ENCODE results near the gene HIP1R. TPM values are rescaled to one million over a fixed set of nuclear protein-coding genes. Genes with fewer than 3 reads are reported as not detected.
A peak's percentile ranks its signal among the peaks of the same experiment; 100 is the strongest.

HIP1R gene
- total RNA-seq, 2 experiments from 2014 or later, result 17.1 to 20.9 TPM

DNA sequence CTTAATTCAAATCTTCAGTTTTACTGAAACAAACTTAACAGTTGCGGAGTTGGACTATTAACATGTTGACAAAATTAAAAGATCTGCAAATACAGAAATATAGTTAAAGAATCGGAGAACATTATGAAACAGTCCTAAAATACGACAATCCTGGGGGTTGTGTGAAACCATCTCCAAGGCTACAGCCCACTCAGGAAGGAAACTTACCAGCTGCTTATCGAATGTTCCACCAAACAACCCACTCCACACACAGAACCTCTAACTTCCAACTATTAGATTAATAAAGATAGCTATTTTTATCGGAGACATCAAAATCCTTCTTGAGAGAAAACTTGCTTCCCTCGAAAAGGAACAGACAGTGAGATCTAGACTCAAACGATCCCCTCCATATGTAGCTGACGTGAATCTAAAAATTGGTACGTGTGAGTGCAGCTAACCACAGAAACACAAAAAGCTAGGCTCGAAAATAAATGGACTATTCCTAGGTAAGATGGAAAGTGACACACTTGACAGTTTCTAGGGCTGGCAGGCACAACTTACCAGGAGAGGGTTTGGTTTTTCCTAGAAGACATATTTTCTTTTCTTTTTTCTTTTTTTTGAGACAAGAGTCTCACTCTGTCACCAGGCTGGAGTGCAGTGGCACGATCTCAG lies 47.8 kb downstream of the HIP1R start:
- Mint-ChIP-seq H3K27ac (no peak overlapping the region), H3K36me3 (ENCODE audit: low read depth) (peaks cover 10% of the 10 kb centered on the region), H3K4me3 (no peak overlapping the region), H3K4me1 (peaks cover 71% of the 10 kb centered on the region), H3K9me3 (ENCODE audit: low read depth) (no peaks in the 10 kb centered on the region), H3K27me3 (peaks cover 20% of the 10 kb centered on the region)
- POLR2A ChIA-PET, result no interaction called here
- intact Hi-C loops (cut with DNase I, micrococcal nuclease), result loop anchor here in 1 of 2 experiments (2.0 to 10.0 kb wide), 2 partner anchors 16 to 352 kb away; partner anchors contain the start of genes MPHOSPH9 and MTRFR
- no peak for ATAC-seq
- DNase-seq, result no peak
- CTCF ChIA-PET, result interaction anchor here (0.6 to 3.5 kb wide), 10 partner anchors 9 to 355 kb away, joined by 3 to 12 read pairs (median 6); no protein-coding TSS in a partner anchor

DNA sequence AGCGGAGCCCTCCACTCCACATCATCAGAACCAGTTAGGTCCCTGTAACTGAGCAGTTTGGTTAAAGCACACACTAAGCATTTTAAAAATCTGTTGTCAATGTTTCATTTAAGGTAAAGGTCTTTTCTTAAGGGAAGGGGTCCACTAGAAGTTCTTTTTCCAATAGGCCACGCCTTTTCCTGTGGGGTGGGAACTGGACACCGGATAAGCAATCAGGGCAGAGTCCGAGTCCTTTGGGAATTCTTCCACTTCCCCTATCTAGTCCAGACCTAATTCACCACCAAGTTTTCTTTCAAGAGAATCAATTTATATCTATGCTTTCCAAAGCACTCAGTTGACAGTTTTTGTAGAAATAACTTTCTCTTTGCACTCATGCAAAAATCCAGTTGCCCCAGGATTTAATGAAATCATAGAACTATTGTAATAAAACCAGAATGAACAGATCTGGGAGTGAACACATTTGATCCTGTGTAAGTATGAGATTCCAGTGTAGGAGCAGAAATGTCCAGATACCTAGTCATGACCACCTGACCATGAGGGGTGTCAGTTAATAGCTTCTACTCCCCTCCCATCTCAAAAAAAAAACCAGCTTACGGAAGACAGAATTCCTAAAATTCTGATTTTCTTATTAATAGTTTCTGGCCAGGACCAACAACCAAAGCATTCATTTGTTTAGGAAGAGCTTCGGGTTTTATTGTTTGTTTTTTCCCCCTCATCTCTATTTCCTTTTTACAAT lies 49.0 kb downstream of the HIP1R start:
- no peak for ATAC-seq
- Mint-ChIP-seq H3K27me3 (peaks cover 17% of the 10 kb centered on the region), H3K9me3 (ENCODE audit: low read depth) (no peaks in the 10 kb centered on the region), H3K27ac (no peak overlapping the region), H3K36me3 (ENCODE audit: low read depth) (peaks cover 7% of the 10 kb centered on the region), H3K4me1 (peaks cover 73% of the 10 kb centered on the region), H3K4me3 (no peak overlapping the region)
- DNase-seq, result no peak
- intact Hi-C loops (cut with DNase I, micrococcal nuclease), result loop anchor here in 1 of 2 experiments (10.0 kb wide), 1 partner anchor 351 kb away; the partner anchor contains the start of genes MPHOSPH9 and MTRFR
- CTCF ChIA-PET, result interaction anchor here (0.7 kb wide), 1 partner anchor 803 kb away, joined by 3 read pairs; no protein-coding TSS in a partner anchor
- POLR2A ChIA-PET, result interaction anchor here (0.5 kb wide), 1 partner anchor 394 kb away, joined by 3 read pairs; no protein-coding TSS in a partner anchor

DNA sequence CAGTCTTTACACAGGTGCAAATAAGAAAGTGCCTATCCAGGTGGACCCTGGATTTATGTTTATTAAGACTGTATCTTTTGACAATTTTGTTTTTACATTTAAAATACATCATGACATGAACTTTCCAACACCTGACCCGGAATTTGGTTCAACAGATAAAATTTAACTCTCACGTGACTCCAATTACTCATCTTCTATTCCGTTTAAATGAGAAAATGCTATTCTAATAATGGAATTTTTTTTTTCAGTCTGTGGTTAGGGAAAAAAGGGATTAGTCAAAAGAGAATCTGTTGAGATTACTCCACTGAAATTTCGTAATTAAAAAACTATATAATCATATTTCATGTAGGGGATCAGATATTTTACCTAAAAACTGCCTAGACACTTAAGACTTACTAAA lies 49.6 kb downstream of the HIP1R start:
- Mint-ChIP-seq H3K9me3 (ENCODE audit: low read depth) (no peaks in the 10 kb centered on the region), H3K36me3 (ENCODE audit: low read depth) (peaks cover 3% of the 10 kb centered on the region), H3K4me1 (peaks cover 72% of the 10 kb centered on the region), H3K4me3 (no peak overlapping the region), H3K27me3 (peaks cover 14% of the 10 kb centered on the region), H3K27ac (no peak overlapping the region)
- no peak for ATAC-seq
- no peak for DNase-seq
- POLR2A ChIA-PET, result no interaction called here
- intact Hi-C loops (cut with DNase I, micrococcal nuclease), result loop anchor here (5.0 to 10.0 kb wide), 3 partner anchors 238 to 827 kb away; partner anchors contain the start of genes ATP6V0A2 (in 1 of the 2), MPHOSPH9 (in 1 of the 2) and MTRFR (in 1 of the 2)
- CTCF ChIA-PET, result interaction anchor here (0.7 kb wide), 2 partner anchors 14 to 804 kb away, joined by 3 to 4 read pairs; no protein-coding TSS in a partner anchor

DNA sequence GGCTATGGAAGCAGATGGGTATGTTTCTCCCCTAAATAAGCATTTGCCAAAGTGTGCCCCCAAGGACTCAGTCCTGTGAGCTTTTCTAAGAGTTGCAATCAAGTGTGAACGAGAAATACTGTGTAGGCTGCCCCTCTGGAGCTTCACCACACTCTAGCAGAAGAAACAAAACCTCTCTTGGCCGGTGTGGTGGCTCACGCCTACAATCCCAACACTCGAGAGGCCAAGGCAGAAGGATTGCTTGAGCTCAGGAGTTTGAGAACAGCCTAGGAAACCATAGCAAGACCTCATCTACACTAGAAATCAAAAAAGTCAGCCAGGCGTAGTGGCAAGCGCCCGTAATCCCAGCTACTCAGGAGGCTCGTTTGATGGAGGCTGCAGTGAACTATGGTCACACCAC lies 50.9 kb downstream of the HIP1R start:
- intact Hi-C loops (cut with DNase I, micrococcal nuclease), result loop anchor here (2.0 to 10.0 kb wide), 5 partner anchors 15 to 826 kb away; partner anchors contain the start of genes ATP6V0A2 (in 1 of the 2), MPHOSPH9 (in 1 of the 2) and MTRFR (in 1 of the 2)
- H3K27ac Mint-ChIP-seq, result no peak overlapping the region
- H3K4me3 Mint-ChIP-seq, result no peak overlapping the region
- peaks cover 75% of the 10 kb centered on the region for H3K4me1 Mint-ChIP-seq
- ChIA-PET POLR2A (interaction anchor here (0.7 kb wide), 1 partner anchor 1624 kb away, joined by 3 read pairs; no protein-coding TSS in a partner anchor), CTCF (no interaction called here)
- DNase-seq (no peak), ATAC-seq (no peak)
- H3K9me3 Mint-ChIP-seq (ENCODE audit: low read depth), result no peaks in the 10 kb centered on the region
- H3K27me3 Mint-ChIP-seq, result peaks cover 12% of the 10 kb centered on the region
- peaks cover 3% of the 10 kb centered on the region for H3K36me3 Mint-ChIP-seq (ENCODE audit: low read depth)

DNA sequence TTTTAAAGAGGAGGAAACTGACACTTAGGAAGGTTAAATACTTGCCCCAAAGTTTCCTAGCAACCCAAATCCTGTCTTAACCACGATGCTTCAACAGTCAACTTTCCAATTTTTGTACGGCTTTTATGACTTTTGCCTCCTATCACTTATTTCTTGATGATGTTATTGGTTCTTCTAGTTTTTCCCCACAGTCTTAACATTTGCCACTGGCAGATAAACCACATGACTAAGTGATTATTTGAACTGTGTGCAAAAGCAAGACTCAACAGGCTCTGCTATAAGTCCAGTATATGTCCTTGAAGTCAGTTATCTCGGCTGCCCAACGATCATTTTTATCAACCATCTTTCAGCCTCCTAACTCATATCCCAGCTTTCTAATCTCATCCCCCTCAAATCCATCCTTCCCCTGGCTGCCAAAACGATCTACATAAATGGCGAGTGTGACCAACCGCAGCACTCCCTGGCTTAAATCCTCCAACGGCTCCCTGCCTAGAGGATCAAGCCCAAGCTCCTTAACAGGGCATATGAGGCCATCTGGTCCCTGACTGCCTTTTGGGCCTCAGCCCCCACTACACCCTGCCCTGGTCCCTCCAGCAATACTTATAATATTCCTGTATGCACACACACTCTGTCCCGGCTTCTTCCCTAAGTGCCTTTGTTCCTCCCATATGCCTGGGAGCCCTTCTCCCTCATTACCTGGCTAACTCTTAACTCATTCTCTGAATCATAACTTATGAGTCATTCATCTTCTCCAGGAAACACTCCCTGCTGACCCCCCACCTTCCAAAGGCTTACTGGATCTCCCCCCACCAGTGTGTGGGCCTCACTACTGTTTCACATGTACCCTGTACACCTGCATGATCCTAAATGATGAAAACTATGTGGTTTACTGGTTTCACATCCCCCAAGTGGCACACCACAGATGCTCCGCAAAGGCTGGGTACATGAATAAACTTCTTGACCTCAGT lies 51.9 kb downstream of the HIP1R start:
- peak overlapping the region; percentile 66 for H3K4me3 Mint-ChIP-seq
- peak overlapping the region; percentile 90 for H3K27ac Mint-ChIP-seq
- H3K36me3 Mint-ChIP-seq (ENCODE audit: low read depth), result peaks cover 3% of the 10 kb centered on the region
- POLR2A ChIA-PET, result interaction anchor here (1.0 kb wide), 1 partner anchor 15 kb away, joined by 4 read pairs; no protein-coding TSS in a partner anchor
- DNase-seq (peak; percentile 77), ATAC-seq (peak; percentile 60)
- intact Hi-C loops (cut with DNase I, micrococcal nuclease), result loop anchor here (1.0 to 10.0 kb wide), 9 partner anchors 8 to 825 kb away; partner anchors contain the start of genes ATP6V0A2 (in 1 of the 2), MPHOSPH9 (in 1 of the 2) and MTRFR (in 1 of the 2)
- H3K9me3 Mint-ChIP-seq (ENCODE audit: low read depth), result no peaks in the 10 kb centered on the region
- peaks cover 10% of the 10 kb centered on the region for H3K27me3 Mint-ChIP-seq
- H3K4me1 Mint-ChIP-seq, result peaks cover 76% of the 10 kb centered on the region
- CTCF ChIA-PET, result interaction anchor here (1.0 to 2.4 kb wide), 2 partner anchors 12 to 30 kb away, joined by 3 to 15 read pairs; no protein-coding TSS in a partner anchor

DNA sequence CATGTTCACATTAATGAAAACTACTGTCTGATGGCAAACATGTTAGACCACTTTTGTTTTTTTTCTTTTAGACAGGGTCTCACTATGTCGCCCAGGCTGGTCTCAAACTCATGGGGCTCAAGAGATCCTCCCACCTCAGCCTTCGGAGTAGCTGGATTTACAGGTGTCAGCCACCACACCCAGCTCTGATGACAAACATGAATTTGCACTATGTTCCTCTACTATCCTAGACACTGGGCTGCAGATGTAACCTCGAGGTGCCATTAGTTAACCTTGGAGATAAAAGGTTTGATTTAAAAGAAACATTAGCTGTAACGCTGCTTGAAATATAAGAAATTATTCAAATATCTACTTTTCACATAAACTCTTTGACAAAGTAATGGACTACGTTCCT lies 52.6 kb downstream of the HIP1R start:
- ChIA-PET CTCF (interaction anchor here (1.0 to 2.4 kb wide), 4 partner anchors 11 to 30 kb away, joined by 3 to 15 read pairs (median 3); no protein-coding TSS in a partner anchor), POLR2A (interaction anchor here (1.0 kb wide), 1 partner anchor 16 kb away, joined by 4 read pairs; no protein-coding TSS in a partner anchor)
- Mint-ChIP-seq H3K27me3 (peaks cover 10% of the 10 kb centered on the region), H3K27ac (peak overlapping the region; percentile 90), H3K36me3 (ENCODE audit: low read depth) (peaks cover 3% of the 10 kb centered on the region), H3K9me3 (ENCODE audit: low read depth) (no peaks in the 10 kb centered on the region), H3K4me1 (peaks cover 79% of the 10 kb centered on the region), H3K4me3 (peak overlapping the region; percentile 66)
- DNase-seq (no peak), ATAC-seq (peak; percentile 8)
- intact Hi-C loops (cut with DNase I, micrococcal nuclease), result loop anchor here (1.0 to 10.0 kb wide), 11 partner anchors 7 to 824 kb away; partner anchors contain the start of genes ATP6V0A2 (in 1 of the 2), MPHOSPH9 (in 1 of the 2), MTRFR (in 1 of the 2) and VPS37B (in 1 of the 2)

DNA sequence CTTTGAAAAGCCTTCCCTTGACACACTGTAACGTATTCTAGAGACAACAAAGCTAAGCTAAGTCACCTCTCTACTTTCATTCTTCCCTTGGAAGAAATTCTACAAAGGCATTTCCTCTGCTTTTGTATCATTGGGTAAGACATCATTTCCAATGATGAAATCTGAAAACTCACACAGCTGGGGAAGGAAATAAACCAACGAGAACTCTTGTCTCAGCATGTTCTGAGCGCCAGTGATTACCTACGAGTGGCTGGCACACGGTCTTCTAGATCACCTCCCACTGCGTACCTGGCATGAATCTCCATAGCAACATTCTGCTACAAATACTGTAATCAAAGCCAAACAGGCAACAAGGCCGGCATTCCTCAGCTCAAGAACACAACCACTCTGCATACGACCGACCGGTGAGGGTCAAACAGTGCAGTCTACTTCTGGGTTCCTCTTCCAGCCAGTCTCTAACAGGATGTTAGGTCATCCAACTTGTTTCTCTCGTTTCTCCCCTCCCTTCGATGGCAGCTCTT lies 53.0 kb downstream of the HIP1R start:
- peaks cover 8% of the 10 kb centered on the region for H3K27me3 Mint-ChIP-seq
- H3K9me3 Mint-ChIP-seq (ENCODE audit: low read depth), result no peaks in the 10 kb centered on the region
- ChIA-PET CTCF (interaction anchor here (0.6 to 2.4 kb wide), 5 partner anchors 11 to 58 kb away, joined by 3 to 15 read pairs (median 3); no protein-coding TSS in a partner anchor), POLR2A (interaction anchor here (0.6 to 1.0 kb wide), 2 partner anchors 16 to 223 kb away, joined by 4 read pairs; no protein-coding TSS in a partner anchor)
- H3K36me3 Mint-ChIP-seq (ENCODE audit: low read depth), result peaks cover 3% of the 10 kb centered on the region
- intact Hi-C loops (cut with DNase I, micrococcal nuclease), result loop anchor here (1.0 to 10.0 kb wide), 5 partner anchors 8 to 824 kb away; partner anchors contain the start of genes ATP6V0A2 (in 1 of the 2), MPHOSPH9 (in 1 of the 2), MTRFR (in 1 of the 2) and VPS37B (in 1 of the 2)
- peak overlapping the region; percentile 90 for H3K27ac Mint-ChIP-seq
- H3K4me1 Mint-ChIP-seq, result peaks cover 77% of the 10 kb centered on the region
- ATAC-seq, result peak; percentile 78
- DNase-seq, result peak; percentile 67
- peak overlapping the region; percentile 66 for H3K4me3 Mint-ChIP-seq

DNA sequence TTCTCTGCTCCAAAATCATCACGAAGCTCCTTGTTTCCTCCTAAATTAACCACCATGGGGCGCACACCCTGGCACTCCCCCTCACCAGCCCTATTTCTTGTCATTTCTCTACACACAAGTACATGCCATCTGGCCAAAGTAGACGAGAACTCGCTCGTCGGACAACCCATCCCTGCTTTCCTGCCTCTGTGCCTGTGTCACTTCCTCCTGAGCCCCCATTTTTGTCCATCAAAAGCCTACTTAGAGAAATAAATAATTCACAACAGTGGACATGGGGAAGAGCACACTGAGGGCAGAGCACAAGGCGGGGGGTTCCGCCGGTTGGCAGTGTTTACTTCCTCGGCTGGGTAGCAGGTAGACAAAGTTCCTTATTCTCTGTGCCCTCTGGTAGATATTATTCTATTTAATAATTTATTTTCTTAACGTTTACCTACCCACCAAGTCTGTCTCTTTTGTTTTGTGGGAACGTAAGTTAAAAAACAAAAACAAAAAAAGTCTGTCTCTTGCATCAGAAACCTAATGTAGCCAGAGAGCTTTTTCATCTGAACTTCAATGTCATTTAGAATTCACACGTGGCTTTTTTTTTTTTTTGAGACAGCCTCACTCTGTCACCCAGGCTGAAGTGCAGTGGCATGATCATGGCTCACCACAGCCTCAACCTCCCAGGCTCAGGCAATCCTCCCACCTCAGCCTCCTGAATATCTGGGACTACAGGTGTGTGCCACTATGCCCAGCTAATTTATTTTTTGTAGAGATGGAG lies 54.7 kb downstream of the HIP1R start:
- H3K4me3 Mint-ChIP-seq, result no peak overlapping the region
- peaks cover 83% of the 10 kb centered on the region for H3K4me1 Mint-ChIP-seq
- DNase-seq, result no peak

More for the DNA sequence above, 54.7 kb downstream of the HIP1R start:
- intact Hi-C loops (cut with DNase I, micrococcal nuclease), result loop anchor here (5.0 to 10.0 kb wide), 5 partner anchors 243 to 822 kb away; partner anchors contain the start of genes ATP6V0A2 (in 1 of the 2), MPHOSPH9 (in 1 of the 2), MTRFR (in 1 of the 2) and RILPL2 (in 1 of the 2)
- H3K36me3 Mint-ChIP-seq (ENCODE audit: low read depth), result peaks cover 3% of the 10 kb centered on the region
- no peaks in the 10 kb centered on the region for H3K9me3 Mint-ChIP-seq (ENCODE audit: low read depth)
- ChIA-PET CTCF (interaction anchor here (0.6 to 2.4 kb wide), 6 partner anchors 9 to 154 kb away, joined by 3 to 15 read pairs (median 3); no protein-coding TSS in a partner anchor), POLR2A (interaction anchor here (0.6 to 0.7 kb wide), 2 partner anchors 363 to 1856 kb away, joined by 3 to 5 read pairs; partner anchors contain the start of gene RSRC2)
- H3K27me3 Mint-ChIP-seq, result peaks cover 5% of the 10 kb centered on the region
- ATAC-seq, result no peak
- H3K27ac Mint-ChIP-seq, result peak overlapping the region; percentile 84
